ENCODE measurements around the gene CD72. TPM values are rescaled to one million over a fixed set of nuclear protein-coding genes. Genes with fewer than 3 reads are reported as not detected.
"Not testable (repeated sequence)": the region's sequence is repeated elsewhere in the genome, so short reads cannot be mapped to it uniquely, and the experiment has no call there.

CD72 gene
- total RNA-seq, 6 experiments from 2014 or later: 0.37 to 0.87 (median 0.49) TPM

GRCh38 chr9:35583521-35583920, 34.7 kb downstream of the CD72 start:
- H3K4me1 Mint-ChIP-seq (ENCODE audit: low read depth); H3K27ac Mint-ChIP-seq; DNase-seq; H3K4me3 Mint-ChIP-seq: not testable (repeated sequence)
- Mint-ChIP-seq H3K27me3 (ENCODE audit: insufficient read depth) (peaks cover 14% of the 10 kb centered on the region), H3K36me3 (ENCODE audit: low read depth) (peaks cover 25% of the 10 kb centered on the region), H3K9me3 (peaks cover 25% of the 10 kb centered on the region)

- not testable (repeated sequence) for H3K27ac Mint-ChIP-seq; H3K27me3 Mint-ChIP-seq (ENCODE audit: insufficient read depth); H3K4me3 Mint-ChIP-seq; DNase-seq; H3K4me1 Mint-ChIP-seq (ENCODE audit: low read depth)
- peaks cover 25% of the 10 kb centered on the region for H3K9me3 Mint-ChIP-seq
- peaks cover 21% of the 10 kb centered on the region for H3K36me3 Mint-ChIP-seq (ENCODE audit: low read depth)
Observed at GRCh38 chr9:35579659-35580227, 38.5 kb downstream of the CD72 start.

DNA sequence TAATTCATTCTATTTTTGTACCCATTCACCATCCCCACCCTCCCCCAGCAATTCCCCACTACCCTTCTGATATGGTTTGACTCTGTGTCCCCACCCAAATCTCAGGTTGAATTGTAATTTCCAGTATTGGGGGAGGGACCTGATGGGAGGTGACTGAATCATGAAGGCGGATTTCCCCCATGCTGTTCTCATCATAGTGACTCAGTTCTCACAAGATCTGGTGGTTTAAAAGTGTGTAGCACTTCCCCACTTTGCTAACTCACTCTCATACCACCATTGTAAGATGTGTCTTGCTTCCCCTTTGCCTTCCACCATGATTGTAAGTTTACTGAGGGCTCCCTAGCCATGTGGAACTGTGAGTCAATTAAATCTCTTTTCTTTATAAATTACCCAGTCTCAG, 39.1 kb downstream of the CD72 start:
- Mint-ChIP-seq H3K4me1 (ENCODE audit: low read depth) (0 out of 2 replicates have a peak, but pooled peaks cover 7% of the 10 kb centered on the region), H3K4me3 (no peak overlapping the region), H3K27me3 (ENCODE audit: insufficient read depth) (peaks cover 8% of the 10 kb centered on the region), H3K27ac (no peak overlapping the region), H3K36me3 (ENCODE audit: low read depth) (peaks cover 21% of the 10 kb centered on the region), H3K9me3 (peaks cover 25% of the 10 kb centered on the region)
- TF ChIP-seq, protein P1, sequence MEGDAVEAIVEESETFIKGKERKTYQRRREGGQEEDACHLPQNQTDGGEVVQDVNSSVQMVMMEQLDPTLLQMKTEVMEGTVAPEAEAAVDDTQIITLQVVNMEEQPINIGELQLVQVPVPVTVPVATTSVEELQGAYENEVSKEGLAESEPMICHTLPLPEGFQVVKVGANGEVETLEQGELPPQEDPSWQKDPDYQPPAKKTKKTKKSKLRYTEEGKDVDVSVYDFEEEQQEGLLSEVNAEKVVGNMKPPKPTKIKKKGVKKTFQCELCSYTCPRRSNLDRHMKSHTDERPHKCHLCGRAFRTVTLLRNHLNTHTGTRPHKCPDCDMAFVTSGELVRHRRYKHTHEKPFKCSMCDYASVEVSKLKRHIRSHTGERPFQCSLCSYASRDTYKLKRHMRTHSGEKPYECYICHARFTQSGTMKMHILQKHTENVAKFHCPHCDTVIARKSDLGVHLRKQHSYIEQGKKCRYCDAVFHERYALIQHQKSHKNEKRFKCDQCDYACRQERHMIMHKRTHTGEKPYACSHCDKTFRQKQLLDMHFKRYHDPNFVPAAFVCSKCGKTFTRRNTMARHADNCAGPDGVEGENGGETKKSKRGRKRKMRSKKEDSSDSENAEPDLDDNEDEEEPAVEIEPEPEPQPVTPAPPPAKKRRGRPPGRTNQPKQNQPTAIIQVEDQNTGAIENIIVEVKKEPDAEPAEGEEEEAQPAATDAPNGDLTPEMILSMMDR (IDR thresholded peaks at IDR 0.05): no peak
- DNase-seq: no peak

GRCh38 chr9:35577486-35577885, 40.7 kb downstream of the CD72 start:
- H3K27me3 Mint-ChIP-seq (ENCODE audit: insufficient read depth): peaks cover 4% of the 10 kb centered on the region
- H3K9me3 Mint-ChIP-seq: peaks cover 25% of the 10 kb centered on the region
- no peak overlapping the region for H3K27ac Mint-ChIP-seq
- no peak for DNase-seq
- H3K36me3 Mint-ChIP-seq (ENCODE audit: low read depth): peaks cover 21% of the 10 kb centered on the region
- no peak overlapping the region for H3K4me3 Mint-ChIP-seq
- 0 out of 2 replicates have a peak, but pooled peaks cover 7% of the 10 kb centered on the region for H3K4me1 Mint-ChIP-seq (ENCODE audit: low read depth)
- TF ChIP-seq, protein P1 (IDR thresholded peaks at IDR 0.05): no peak

GRCh38 chr9:35575478-35575877, 42.7 kb downstream of the CD72 start:
- Mint-ChIP-seq H3K9me3 (peaks cover 11% of the 10 kb centered on the region), H3K4me1 (ENCODE audit: low read depth) (peaks cover 12% of the 10 kb centered on the region; the same call in 1 of the 2 replicates), H3K4me3 (no peak overlapping the region), H3K27me3 (ENCODE audit: insufficient read depth) (peaks cover 4% of the 10 kb centered on the region), H3K36me3 (ENCODE audit: low read depth) (peaks cover 10% of the 10 kb centered on the region), H3K27ac (no peak overlapping the region)
- DNase-seq: no peak
- TF ChIP-seq, protein P1 (IDR thresholded peaks at IDR 0.05): no peak

- no peak overlapping the region for H3K27ac Mint-ChIP-seq
- H3K27me3 Mint-ChIP-seq (ENCODE audit: insufficient read depth): peaks cover 4% of the 10 kb centered on the region
- H3K36me3 Mint-ChIP-seq (ENCODE audit: low read depth): peaks cover 5% of the 10 kb centered on the region
- TF ChIP-seq, protein P1 (IDR thresholded peaks at IDR 0.05): no peak
- peaks cover 12% of the 10 kb centered on the region; the same call in 1 of the 2 replicates for H3K4me1 Mint-ChIP-seq (ENCODE audit: low read depth)
- DNase-seq: no peak
- peaks cover 4% of the 10 kb centered on the region for H3K9me3 Mint-ChIP-seq
- no peak overlapping the region for H3K4me3 Mint-ChIP-seq
Observed at GRCh38 chr9:35574578-35575122, 43.6 kb downstream of the CD72 start.
